DOHH2 (cell line): Measurements from ENCODE around the gene PRKG2.

ENCODE experiments used
- CTCF ChIP-seq: fragments of 200-600 bp; sonication (generic); IDR thresholded peaks from one replicate; pipeline ENCODE4 v1.5.1; 2014; ENCODE audit warnings: antibody characterized with exemption, mild to moderate bottlenecking, low read depth, low read length; ENCODE audit not compliant: poor library complexity, severe bottlenecking
- EZH2phosphoT487 ChIP-seq: fragments of 200-600 bp; sonication (generic); IDR thresholded peaks from 2 replicates; pipeline ENCODE4 v1.6.1; 2017; ENCODE audit warnings: borderline replicate concordance, mild to moderate bottlenecking, antibody characterized with exemption, low read length, moderate library complexity, mixed read lengths

GRCh38 chr4:81061344-81061730 lies 153.7 kb downstream of the PRKG2 start:
- TF ChIP-seq CTCF (no peak), EZH2phosphoT487 (no peak)
